Activated gamma-delta T cell treated with anti-CD3 and anti-CD28 coated beads, Interleukin-2, amount 50 U/mL, for 16 hours (primary cell): Measurements from ENCODE around the gene ANKRD35.
"Not testable (repeated sequence)": the region's sequence is repeated elsewhere in the genome, so short reads cannot be mapped to it uniquely, and the experiment has no call there.

Experiments
- DNase-seq: peaks from one replicate; pipeline ENCODE4 v3.0.0-alpha.2; 2020; ENCODE audit warnings: low read depth

ANKRD35 gene, protein sequence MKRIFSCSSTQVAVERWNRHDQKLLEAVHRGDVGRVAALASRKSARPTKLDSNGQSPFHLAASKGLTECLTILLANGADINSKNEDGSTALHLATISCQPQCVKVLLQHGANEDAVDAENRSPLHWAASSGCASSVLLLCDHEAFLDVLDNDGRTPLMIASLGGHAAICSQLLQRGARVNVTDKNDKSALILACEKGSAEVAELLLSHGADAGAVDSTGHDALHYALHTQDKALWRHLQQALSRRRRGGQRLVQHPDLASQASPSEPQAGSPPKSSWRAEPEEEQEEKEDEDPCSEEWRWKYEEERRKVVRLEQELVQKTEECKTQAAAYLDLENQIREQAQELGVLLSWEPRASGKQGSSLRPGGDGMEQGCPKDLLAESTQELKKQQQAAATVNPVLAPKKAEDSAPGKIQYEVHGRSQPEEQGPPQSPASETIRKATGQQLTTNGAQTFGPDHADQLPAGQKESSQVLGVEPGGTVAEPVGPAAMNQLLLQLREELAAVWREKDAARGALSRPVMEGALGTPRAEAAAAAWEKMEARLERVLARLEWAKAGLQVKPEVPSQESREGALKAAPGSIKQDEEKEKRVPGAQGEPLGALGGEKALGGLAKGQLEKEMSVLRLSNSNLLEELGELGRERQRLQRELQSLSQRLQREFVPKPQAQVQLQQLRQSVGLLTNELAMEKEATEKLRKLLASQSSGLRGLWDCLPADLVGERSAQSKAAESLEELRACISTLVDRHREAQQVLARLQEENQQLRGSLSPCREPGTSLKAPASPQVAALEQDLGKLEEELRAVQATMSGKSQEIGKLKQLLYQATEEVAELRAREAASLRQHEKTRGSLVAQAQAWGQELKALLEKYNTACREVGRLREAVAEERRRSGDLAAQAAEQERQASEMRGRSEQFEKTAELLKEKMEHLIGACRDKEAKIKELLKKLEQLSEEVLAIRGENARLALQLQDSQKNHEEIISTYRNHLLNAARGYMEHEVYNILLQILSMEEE

DNA sequence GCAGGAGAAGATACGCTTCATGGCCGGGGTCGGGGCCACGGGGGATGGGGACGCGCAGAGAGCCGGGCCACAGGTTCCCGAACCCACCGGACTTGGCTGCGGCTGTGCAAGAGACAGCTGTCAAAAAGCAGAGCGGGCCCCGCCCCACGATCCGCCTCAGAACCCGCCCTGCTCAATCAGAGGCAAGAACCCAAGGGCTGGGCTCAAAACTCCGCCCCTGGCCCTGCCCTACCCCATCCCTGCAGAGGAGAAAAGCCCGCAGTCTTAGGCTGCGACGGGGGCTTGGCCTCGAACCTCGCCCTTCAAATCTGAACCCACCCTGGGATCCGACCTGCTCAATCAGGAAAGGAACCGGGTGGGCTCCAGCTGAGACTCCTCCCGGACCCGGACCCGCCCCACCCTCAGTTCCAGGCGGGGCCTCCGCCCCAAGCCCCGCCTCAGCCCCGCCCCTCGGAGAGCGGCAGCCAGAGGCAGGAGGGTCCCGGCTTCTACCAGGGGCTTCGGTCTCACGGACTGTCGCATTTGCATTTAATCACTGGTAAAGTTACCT lies at the start of gene ANKRD35:
Gene ANKRD35 (minus strand): TSS at position 129 of the 550 bp plus-strand sequence. CDS start 108 bp downstream, at position 21.
- peak; percentile 78 for DNase-seq

DNA sequence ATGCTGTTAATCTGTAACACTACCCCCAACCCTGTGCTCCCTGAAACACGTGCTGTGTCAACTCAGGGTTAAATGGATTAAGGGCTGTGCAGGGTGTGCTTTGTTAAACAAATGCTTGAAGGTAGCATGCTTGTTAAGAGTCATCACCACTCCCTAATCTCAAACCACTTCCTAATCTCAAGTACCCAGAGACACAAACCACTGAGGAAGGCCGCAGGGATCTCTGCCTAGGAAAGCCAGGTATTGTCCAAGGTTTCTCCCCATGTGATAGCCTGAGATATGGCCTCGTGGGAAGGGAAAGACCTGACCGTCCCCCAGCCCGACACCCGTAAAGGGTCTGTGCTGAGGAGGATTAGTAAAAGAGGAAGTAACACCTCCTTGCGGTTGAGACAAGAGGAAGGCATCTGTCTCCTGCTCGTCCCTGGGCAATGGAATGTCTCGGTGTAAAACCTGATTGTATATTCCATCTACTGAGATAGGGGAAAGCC lies 46.9 kb upstream of the ANKRD35 start:
- DNase-seq, result not testable (repeated sequence)

DNA sequence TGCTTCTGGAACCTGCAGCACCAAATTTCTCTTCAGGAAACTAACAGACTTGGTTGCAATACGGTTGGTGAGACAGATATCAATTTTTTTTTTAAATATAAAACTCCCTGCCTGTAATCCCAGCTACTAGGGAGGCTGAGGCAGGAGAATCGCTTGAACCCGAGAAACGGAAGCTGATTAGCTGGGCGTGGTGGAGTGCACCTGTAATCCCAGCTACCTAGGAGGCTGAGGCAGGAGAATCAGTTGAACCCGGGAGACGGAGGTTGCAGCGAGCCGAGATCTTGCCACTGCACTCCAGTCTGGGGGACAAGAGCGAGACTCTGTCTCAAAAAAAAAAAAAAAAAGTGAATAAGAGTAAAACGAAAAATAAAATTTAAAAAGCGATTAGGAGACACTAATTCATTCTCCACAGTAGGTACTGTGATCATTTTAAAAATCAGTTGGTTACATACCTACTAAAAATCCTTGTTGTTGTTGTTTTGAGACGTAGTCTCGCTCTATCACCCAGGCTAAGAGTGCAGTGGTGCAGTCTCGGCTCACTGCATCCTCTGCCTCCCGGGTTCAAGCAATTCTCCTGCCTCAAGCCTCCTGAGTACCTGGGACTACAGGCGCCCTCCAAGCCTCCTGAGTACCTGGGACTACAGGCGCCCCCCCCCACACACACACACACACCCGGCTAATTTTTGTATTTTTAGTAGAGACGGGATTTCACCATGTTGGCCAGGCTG lies 42.4 kb upstream of the ANKRD35 start:
- DNase-seq, result no peak

DNA sequence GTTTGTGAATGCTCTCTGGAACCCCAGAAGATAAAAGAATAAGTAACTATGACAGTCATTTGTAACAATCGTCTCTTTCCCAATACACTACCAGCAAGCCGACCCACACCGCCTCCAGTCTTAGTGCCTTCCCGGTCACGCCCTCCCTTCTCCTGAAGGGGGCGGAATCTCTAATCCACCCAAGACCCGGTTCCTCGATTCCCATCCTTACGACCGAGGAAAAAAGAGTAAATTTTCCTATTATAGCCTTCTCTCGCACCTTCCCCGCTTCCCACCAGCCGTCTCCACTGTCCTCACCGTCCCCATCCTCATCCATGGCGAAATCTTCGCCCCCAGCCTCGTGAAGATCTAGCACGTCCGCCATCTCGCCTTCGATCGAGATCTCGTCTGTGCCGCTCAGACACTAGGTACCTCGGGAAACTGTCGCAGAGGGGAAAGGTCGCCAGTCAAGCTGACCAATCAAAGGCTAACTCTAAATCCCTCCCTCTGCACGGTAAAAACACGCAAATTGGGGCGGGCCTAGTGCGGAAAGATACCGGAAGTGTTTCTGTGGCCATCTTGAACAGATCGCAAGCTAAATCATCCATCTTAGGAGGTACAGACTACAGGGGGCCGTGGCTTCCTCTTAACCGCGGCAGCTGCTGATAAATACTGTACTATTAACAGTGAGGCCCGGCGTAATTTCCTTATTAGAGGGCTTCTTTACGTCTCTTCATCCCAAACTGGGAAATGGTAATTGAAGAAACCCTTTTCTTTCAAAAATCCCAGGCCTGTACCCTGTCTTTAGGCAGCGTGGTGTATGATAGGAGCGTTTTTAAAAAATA lies 41.6 kb upstream of the ANKRD35 start, which contains the start of gene RBM8A:
Gene RBM8A (minus strand): TSS at position 422 of the 824 bp plus-strand sequence. CDS start 58 bp downstream, at position 364.
- peak; percentile 89 for DNase-seq

DNA sequence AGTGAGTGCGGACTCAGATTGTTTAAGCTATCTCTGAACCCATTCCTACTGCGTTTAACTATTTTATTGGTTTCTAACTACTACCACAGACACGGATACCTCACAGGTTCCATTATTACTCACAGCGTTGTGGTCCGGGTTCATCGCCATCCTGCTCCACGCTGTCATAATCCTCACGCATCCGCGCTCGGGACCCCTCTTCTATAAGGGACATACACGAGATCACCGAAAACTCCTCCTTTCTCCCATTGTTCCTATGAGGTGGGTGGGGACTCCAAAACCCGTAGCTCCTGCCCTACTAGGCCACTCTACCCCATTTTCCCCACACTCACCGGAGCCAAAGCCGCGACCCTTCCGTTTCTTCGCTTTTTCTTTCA lies 41.0 kb upstream of the ANKRD35 start:
- no peak for DNase-seq

DNA sequence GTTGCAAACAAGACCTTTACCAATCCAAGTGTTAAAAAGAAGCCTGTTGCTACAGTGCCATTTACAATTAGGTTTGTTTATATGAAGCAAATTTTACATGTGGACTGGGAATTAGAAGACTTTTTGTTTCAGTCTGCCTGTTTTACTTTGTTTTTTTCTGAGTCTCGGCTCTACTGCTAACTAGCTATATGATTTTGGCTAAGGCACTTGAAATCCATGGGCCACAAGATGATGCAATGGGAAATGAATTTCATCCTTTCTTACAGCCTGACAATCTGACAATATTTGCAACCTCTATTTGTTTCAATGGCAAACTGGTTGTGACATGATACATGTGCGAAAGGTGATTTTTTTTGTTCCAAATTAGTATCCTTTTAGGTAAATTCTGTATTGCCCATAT lies 36.6 kb upstream of the ANKRD35 start:
- no peak for DNase-seq

DNA sequence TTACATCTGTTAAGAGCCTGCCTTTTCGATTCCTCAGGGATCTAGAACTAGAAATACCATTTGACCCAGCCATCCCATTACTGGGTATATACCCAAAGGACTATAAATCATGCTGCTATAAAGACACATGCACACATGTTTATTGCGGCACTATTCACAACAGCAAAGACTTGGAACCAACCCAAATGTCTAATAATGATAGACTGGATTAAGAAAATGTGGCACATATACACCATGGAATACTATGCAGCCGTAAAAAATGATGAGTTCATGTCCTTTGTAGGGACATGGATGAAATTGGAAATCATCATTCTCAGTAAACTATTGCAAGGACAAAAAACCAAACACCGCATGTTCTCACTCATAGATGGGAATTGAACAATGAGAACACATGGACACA lies 34.6 kb upstream of the ANKRD35 start:
- not testable (repeated sequence) for DNase-seq

DNA sequence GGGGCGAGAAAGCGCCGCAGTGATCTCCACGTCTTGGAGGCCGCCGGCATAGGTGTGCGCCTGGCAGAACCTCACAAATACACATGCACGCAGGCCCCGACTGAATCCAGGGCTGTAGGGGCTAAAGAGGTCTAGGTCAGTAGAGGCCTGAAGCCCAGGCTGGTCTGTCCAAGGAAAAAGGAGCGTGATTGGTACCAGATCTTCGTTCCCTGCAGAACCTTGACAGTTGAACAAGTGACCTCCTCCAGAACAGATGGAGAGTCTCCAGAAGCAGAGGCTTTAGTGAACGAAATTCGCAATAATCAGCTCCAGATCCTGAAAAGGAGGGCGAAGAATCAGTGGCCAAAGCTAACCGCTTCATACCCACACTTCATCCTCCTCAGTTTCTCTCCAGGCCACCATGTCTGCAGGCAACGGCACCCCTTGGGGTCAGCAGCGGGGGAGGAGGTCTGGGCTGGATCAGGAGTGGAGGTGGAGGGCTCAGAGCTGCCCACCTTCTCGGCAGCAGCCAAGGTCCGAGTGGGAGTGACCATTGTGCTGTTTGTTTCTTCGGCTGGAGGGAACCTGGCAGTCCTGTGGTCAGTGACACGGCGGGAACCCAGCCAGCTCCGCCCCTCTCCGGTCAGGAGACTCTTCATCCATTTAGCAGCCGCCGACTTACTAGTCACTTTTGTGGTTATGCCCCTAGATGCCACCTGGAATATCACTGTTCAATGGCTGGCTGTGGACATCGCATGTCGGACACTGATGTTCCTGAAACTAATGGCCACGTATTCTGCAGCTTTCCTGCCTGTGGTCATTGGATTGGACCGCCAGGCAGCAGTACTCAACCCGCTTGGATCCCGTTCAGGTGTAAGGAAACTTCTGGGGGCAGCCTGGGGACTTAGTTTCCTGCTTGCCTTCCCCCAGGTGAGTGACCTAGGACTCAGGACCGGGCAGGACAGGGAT lies 33.6 kb upstream of the ANKRD35 start:
- DNase-seq, result no peak

DNA sequence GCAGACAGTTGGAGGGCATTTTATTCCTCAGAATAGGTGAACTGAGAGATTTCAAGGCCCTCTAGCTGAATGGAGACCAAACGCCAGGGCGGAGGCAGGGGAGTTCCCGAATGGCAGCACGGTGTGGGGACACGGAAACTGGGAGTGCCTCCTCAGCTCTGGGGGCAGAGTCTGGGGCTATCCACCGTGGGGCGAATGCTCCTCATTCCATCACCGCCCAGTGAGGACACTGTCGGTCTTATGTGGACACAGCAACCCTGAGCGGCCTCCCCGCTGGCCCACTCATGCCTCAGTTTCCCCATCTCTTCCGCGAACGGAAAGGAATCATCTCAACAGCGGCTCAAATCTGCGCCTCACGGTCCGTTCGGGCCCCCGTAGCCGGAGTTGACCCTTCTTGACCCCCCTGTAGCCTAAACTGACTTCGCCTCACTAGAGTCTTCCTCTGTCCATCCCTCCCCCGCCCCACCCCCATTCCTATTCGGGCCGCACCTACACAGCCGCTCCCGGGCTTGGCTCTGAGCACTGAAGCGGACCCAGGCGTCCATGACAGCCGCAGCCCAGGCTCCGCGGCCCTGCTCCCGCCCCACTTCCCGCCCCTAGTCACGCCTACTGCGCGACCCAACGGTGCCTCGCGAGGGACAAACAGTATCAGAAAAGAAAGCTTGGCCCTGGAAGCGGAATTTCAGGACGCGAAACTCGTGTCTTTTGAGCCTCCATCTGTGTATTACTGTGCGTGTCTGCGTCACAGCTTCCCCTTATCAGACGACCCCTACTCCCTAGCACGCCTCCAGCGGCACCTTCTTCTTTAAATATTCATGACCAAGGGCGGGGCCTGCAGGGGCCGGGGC lies 32.7 kb upstream of the ANKRD35 start, which contains the start of gene PEX11B:
Gene PEX11B (minus strand): TSS at position 574 of the 848 bp plus-strand sequence. CDS start 29 bp downstream, at position 545.
- peak; percentile 90 for DNase-seq

DNA sequence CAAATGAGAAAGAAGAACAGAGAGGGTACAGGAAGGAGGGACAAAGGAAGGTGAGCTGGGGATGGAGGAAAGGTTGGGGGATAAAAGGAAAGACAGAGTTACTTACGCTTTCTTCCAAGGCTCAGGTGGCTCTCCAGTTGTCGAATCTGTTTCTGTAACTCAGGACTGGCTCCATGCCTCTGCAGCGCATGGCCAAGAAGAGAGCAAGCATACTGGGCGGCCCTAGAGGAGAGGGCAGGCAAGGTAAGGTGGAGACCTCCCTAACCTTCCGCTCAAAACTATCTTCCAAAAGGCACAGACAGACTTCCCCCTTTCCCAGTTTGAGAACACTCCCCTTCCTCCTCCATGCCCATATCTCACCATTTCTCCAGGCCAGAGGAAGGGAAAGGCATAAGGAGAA lies 31.9 kb upstream of the ANKRD35 start:
- DNase-seq, result no peak

DNA sequence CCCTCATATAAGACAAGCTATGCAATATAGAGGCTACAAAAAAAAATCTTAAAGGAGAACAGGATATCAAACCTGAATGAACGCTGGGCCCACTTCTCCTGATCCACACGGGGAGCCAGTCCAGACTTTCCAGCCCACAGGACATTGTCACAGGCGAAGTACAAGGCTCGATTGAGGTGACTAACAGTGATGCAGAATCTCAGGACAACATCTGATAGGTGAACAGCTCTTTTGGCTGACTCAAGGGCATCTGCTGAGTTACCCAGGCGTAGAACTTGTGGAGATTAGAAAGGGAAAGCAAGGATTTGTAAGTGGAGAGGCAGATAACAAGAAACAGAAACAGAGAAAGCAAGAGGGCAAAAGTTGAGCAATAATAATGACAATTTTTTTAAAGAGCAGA lies 31.1 kb upstream of the ANKRD35 start:
- no peak for DNase-seq

DNA sequence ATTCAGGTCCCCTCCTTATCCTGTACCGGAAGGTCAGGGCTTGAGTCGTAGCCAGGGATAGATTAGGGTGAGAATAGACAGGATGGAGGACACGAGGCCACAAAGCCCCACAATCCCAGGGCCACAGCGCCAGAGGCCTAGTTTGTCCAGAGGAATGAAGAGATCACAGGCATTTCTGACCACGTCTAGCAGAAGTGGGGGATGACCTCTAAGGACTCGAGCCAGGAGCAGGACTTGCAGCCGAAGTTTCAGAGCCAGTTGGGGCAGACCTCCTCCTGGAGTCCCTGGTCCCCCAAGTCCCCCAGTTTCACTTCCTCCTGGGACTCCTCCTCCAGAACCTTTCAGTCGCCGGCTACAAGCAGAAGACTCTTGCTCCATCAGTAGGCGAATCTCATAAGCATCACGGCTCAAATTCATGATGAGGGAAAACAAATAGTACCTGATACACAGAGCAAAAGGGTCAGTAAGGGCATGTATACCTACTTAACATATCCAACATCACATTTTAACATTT lies 26.5 kb upstream of the ANKRD35 start:
- DNase-seq, result no peak

DNA sequence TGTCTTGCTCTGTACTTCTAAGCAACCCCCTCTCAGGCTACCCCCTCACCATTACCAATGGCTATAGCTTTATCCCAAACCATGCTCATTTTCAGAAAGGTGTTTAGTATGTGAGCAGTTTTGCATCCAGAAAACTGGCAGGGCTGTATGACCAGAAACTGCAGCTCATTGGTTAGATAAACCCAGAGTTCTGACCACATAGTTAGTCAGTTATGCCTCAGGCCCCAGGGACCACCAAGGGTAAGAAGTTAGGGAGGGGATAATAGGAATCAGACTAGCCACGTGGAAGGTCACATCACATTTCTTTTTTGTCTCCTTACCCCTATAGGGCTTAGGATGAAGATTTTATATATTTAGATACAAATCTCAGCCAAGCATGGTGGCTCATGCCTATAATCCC lies 23.0 kb upstream of the ANKRD35 start:
- no peak for DNase-seq

DNA sequence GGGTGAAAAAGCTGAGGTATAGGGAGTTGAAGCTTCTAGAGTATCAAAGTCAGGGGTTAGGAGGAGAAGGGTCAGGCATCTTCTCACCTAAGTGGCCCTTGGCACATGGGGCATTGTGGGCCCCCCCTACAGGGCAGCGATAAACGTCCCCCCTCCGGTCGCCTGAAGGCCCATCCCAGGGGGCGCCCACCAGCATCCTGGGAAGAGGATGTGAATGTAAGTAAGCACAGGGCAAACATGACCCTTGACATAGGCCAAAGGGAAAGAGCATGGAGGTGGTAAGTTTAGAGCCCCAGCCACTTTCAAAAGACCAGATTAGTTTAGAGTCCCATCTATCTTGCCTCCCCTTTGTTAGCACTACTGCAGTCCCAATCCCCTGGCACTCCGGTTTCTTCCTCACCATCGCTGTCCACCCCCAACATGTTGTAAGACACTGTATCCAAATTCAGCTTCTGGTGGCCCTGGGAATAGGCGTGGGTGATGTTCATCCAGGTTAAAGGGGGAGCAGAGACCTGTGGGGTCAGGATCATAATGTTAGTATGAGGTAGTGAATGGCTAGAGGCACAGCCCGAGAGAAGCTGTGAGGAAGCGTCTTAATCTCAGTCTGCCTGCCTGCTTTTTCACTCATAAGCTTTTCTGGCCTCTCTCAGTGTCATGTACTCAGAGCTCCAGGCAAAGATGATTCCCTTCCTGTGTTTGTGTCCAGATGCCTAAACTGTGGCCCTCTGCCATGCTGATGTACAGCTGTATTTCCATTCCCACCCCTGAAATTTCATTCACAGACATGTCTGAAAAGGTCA lies 21.5 kb upstream of the ANKRD35 start:
- no peak for DNase-seq

DNA sequence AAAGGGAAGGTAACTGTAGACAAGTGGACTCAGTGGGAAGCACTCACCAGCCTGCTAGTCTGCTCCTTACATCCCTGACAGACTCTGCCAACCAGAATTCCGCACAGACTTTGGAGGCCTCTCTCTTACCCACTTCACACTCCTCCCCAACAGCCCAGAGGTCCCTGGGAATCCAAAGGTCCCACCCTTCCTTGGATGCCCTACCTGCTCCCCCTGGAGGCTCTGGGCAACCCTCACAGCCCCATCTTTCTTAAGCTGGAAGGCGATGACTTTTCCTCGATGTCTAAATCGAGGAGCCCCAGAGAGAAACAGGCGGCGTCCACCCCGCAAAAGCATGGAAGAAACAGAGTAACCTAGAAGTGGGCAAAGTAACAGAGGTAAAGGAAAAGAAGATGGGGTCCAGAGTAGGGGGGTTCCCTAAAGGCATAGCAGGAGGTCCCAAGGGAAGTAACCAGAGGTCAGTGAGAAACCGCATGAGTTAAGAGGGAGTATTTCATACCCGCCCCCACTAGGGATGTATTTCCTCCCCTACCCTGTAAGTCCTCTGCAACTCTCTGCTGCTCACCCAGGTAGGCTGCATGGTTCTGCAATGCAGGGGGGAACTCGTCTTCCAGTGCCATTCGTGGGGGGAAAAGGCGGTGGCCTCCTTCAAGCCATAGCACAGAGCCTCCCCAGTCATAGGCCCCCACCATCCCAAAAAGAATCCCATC lies 15.8 kb upstream of the ANKRD35 start:
- DNase-seq, result no peak

DNA sequence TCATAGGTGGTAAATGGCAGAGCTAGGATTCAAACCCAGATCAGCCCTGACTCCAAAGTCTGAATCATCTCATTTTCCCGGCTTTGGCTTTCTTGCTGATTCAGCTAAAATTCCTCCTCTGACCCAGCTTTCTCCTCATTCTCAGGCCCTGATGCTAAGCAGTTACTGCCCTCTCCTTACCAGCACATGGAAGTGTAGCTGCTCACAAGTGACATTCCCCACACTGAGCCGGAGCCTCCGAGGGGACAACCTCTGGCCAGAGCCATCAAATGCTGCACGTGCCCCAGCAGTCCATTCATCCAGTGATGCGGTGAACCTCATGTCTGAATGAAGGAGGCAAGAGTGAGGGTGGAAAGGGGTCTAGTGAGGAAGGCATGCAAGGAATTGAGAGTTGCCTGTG lies 13.1 kb upstream of the ANKRD35 start:
- DNase-seq, result no peak

DNA sequence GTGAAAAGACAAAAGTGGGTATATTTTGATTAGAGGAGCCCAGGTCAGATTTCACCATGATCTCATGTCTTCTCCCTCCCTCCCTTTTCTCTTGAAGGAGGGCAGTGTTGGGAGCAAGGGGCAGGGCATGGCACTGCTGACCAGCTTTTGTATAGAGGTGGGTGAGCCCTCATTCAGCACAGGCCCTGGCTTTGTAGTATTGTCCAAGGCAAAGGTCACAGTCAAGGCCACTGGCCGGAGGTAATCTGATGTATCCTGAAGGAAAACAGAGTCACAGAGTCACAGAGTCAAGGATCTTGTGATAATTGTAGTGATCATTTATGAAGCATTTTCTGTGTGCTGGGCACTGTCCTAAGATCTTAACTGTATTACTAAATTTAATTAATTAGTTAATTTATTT lies 12.3 kb upstream of the ANKRD35 start:
- no peak for DNase-seq
